ENCODE results near the gene SLITRK1. TPM values are rescaled to one million over a fixed set of nuclear protein-coding genes. Genes with fewer than 3 reads are reported as not detected.

Gene SLITRK1
- total RNA-seq, 2 experiments from 2014 or later: not detected

DNA sequence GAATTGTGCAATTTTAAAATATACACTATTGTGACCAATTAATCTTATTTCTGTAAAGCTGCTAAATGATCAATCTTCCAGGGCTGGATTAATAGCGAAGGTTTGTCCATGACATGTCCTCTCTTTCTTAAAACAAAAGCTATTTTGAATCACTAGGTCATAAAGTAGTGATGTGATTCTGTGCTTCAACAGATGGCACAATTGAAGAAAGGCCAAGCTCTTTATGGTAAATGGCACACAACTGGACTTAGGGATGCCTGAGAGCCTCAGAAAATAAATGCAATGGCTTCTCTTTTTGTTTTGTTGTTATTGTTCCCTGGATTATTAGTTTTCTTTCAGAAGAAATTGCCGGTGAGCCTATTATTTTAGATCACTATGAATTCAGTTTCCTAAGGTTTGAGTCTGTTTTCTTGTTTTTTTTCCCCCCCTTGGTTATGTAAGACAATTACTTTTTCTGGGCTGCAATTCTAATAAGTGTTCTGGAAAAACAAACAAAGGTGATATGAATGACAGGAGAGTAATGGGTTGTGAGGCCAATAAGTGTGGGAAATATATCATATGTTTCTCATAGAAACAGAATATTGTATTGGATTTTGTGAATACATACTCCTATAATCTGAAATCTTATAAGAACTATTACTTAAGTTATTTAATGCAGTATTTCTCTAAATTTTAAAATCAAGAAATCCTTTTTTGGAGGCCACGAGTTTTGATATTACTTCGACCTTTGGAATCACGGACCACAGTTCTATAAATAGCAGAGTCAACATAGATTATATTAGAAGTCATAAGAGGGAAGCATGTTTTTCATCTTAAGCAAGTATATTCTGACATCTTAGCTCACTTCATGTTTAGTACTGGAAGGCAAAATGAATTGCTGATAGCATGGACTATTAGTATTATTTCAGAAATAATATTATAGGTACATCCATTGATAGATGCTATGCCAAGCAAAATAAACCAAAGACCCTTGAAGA lies 16.8 kb downstream of the SLITRK1 start:
- no peaks in the 10 kb centered on the region for H3K36me3 ChIP-seq (ENCODE audit: insufficient read depth, low read length)
- H3K27ac ChIP-seq (ENCODE audit: low read depth, low read length, poor library complexity, severe bottlenecking): no peak overlapping the region
- TF ChIP-seq, protein P1, sequence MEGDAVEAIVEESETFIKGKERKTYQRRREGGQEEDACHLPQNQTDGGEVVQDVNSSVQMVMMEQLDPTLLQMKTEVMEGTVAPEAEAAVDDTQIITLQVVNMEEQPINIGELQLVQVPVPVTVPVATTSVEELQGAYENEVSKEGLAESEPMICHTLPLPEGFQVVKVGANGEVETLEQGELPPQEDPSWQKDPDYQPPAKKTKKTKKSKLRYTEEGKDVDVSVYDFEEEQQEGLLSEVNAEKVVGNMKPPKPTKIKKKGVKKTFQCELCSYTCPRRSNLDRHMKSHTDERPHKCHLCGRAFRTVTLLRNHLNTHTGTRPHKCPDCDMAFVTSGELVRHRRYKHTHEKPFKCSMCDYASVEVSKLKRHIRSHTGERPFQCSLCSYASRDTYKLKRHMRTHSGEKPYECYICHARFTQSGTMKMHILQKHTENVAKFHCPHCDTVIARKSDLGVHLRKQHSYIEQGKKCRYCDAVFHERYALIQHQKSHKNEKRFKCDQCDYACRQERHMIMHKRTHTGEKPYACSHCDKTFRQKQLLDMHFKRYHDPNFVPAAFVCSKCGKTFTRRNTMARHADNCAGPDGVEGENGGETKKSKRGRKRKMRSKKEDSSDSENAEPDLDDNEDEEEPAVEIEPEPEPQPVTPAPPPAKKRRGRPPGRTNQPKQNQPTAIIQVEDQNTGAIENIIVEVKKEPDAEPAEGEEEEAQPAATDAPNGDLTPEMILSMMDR (conservative IDR thresholded peaks at IDR 0.05; ENCODE audit: low read length): no peak
- TF ChIP-seq EZH2phosphoT487 (IDR thresholded peaks at IDR 0.05; ENCODE audit: borderline replicate concordance, low read depth, low read length): no peak
- intact Hi-C loops (cut with micrococcal nuclease; ENCODE audit: unreplicated experiment): no loop called here
- DNase-seq (ENCODE audit: low spot score): no peak
- ChIA-PET POLR2A (no interaction called here), CTCF (ENCODE audit: unreplicated experiment) (no interaction called here)
- H3K79me2 ChIP-seq (ENCODE audit: insufficient read depth, low read depth, low read length): no peaks in the 10 kb centered on the region
- BruUV-seq (replicated peaks): no TSS peak
- H4K20me1 ChIP-seq (ENCODE audit: insufficient read depth, low read length): no peaks in the 10 kb centered on the region
- H3K9me3 ChIP-seq (ENCODE audit: low read length): no peaks in the 10 kb centered on the region; the same call in 1 of the 2 replicates
- H3K9me2 ChIP-seq (ENCODE audit: insufficient read depth, low read length): no peaks in the 10 kb centered on the region
- no peaks in the 10 kb centered on the region for H3K4me1 ChIP-seq (ENCODE audit: insufficient read depth, low read length, poor library complexity, severe bottlenecking)
- no peak overlapping the region for H3K4me2 ChIP-seq (ENCODE audit: low read length)
- H3K4me3 ChIP-seq (ENCODE audit: low read depth, low read length, poor library complexity, severe bottlenecking): no peak overlapping the region
- no peak overlapping the region for H2AFZ ChIP-seq (ENCODE audit: low read length)

DNA sequence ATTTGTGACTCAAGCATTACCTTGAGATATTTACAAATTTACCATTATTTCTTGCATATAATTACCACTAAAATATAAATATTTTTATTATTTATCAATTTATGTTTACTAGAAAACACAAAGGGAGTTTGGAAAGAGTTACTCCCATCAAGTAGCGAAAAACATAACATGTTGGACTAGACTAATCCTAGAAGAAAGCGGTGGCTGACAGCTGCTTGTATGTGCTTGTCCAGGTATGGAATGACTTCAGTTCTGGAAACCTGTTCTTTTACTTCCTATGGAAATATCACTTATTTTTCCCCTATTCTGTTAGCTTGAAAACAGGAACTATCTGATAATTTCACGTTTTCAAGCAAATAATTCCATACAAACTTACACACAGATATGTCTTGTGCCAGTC lies 28.5 kb downstream of the SLITRK1 start:
- Histone ChIP-seq H3K27ac (ENCODE audit: low read depth, low read length, poor library complexity, severe bottlenecking) (no peak overlapping the region), H2AFZ (ENCODE audit: low read length) (no peak overlapping the region), H3K4me3 (ENCODE audit: low read depth, low read length, poor library complexity, severe bottlenecking) (no peak overlapping the region), H3K79me2 (ENCODE audit: insufficient read depth, low read depth, low read length) (no peaks in the 10 kb centered on the region), H4K20me1 (ENCODE audit: insufficient read depth, low read length) (no peaks in the 10 kb centered on the region), H3K4me1 (ENCODE audit: insufficient read depth, low read length, poor library complexity, severe bottlenecking) (no peaks in the 10 kb centered on the region), H3K9me2 (ENCODE audit: insufficient read depth, low read length) (no peaks in the 10 kb centered on the region), H3K4me2 (ENCODE audit: low read length) (no peak overlapping the region), H3K9me3 (ENCODE audit: low read length) (no peaks in the 10 kb centered on the region; the same call in 1 of the 2 replicates), H3K36me3 (ENCODE audit: insufficient read depth, low read length) (no peaks in the 10 kb centered on the region)
- TF ChIP-seq, protein P1 (conservative IDR thresholded peaks at IDR 0.05; ENCODE audit: low read length): no peak
- no peak for TF ChIP-seq EZH2phosphoT487 (IDR thresholded peaks at IDR 0.05; ENCODE audit: borderline replicate concordance, low read depth, low read length)
- POLR2A ChIA-PET: interaction anchor here (1.0 kb wide), 1 partner anchor 16 kb away, joined by 3 read pairs; no protein-coding TSS in a partner anchor
- DNase-seq (ENCODE audit: low spot score): no peak
- CTCF ChIA-PET (ENCODE audit: unreplicated experiment): no interaction called here
- no TSS peak for BruUV-seq (replicated peaks)
- intact Hi-C loops (cut with micrococcal nuclease; ENCODE audit: unreplicated experiment): no loop called here

DNA sequence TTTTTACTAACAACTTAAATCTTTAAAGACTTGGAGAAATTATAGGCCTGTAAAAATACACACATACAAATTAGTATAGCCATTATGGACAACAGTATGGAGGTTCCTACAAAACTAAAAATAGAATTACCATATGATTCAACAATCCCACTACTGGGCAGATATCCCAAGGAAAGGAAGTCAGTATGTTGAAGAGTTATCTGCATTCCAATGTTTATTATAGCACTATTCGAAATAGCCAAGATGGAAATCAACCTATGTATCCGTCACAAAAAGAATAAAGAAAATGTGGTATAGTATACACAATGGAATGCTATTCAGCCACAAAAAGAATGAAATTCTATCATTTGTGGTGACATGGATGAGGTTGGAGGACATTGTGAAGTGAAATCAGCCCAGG lies 37.2 kb downstream of the SLITRK1 start:
- Histone ChIP-seq H2AFZ (ENCODE audit: low read length) (no peak overlapping the region), H3K36me3 (ENCODE audit: insufficient read depth, low read length) (no peaks in the 10 kb centered on the region), H3K4me2 (ENCODE audit: low read length) (no peak overlapping the region), H3K4me1 (ENCODE audit: insufficient read depth, low read length, poor library complexity, severe bottlenecking) (no peaks in the 10 kb centered on the region), H3K9me3 (ENCODE audit: low read length) (0 out of 2 replicates have a peak, but pooled peaks cover 6% of the 10 kb centered on the region), H3K79me2 (ENCODE audit: insufficient read depth, low read depth, low read length) (no peaks in the 10 kb centered on the region), H3K4me3 (ENCODE audit: low read depth, low read length, poor library complexity, severe bottlenecking) (no peak overlapping the region), H3K27ac (ENCODE audit: low read depth, low read length, poor library complexity, severe bottlenecking) (no peak overlapping the region), H3K9me2 (ENCODE audit: insufficient read depth, low read length) (no peaks in the 10 kb centered on the region), H4K20me1 (ENCODE audit: insufficient read depth, low read length) (no peaks in the 10 kb centered on the region)
- DNase-seq (ENCODE audit: low spot score): no peak
- CTCF ChIA-PET (ENCODE audit: unreplicated experiment): no interaction called here
- TF ChIP-seq, protein P1 (conservative IDR thresholded peaks at IDR 0.05; ENCODE audit: low read length): no peak
- no peak for TF ChIP-seq EZH2phosphoT487 (IDR thresholded peaks at IDR 0.05; ENCODE audit: borderline replicate concordance, low read depth, low read length)
- no TSS peak for BruUV-seq (replicated peaks)
- intact Hi-C loops (cut with micrococcal nuclease; ENCODE audit: unreplicated experiment): no loop called here
- POLR2A ChIA-PET: no interaction called here
